GM23338 (cell line): Measurements from ENCODE around the gene AARS2. TPM values are rescaled to one million over a fixed set of nuclear protein-coding genes. Genes with fewer than 3 reads are reported as not detected.

Experiments used
- CREB1 ChIP-seq: fragments of 250-450 bp; sonication (Bioruptor Pico); IDR thresholded peaks from 2 replicates; pipeline ENCODE4 v1.5.0; 2020; ENCODE audit warnings: low read depth, mild to moderate bottlenecking, moderate library complexity
- EZH2 ChIP-seq: fragments of 200-600 bp; sonication (generic); IDR thresholded peaks from one replicate; pipeline ENCODE4 v1.8.0; 2017; ENCODE audit warnings: antibody characterized with exemption, mild to moderate bottlenecking, low read depth; ENCODE audit not compliant: unreplicated experiment
- EZH2phosphoT487 ChIP-seq: fragments of 200-600 bp; sonication (generic); IDR thresholded peaks from one replicate; pipeline ENCODE4 v1.8.1; 2018; ENCODE audit warnings: antibody characterized with exemption; ENCODE audit not compliant: unreplicated experiment
- STAT1 ChIP-seq: IDR thresholded peaks from one replicate; pipeline ENCODE4 v1.6.1; 2016; ENCODE audit warnings: antibody characterized with exemption; ENCODE audit not compliant: unreplicated experiment
- ZNF331 ChIP-seq: fragments of 250-450 bp; sonication (Bioruptor Pico); IDR thresholded peaks from 2 replicates; pipeline ENCODE4 v1.5.0; 2020; ENCODE audit warnings: low read depth, mild to moderate bottlenecking, moderate library complexity
- ZNF462 ChIP-seq: fragments of 250-450 bp; sonication (Bioruptor Pico); IDR thresholded peaks from 2 replicates; pipeline ENCODE4 v1.5.0; 2020; ENCODE audit warnings: mild to moderate bottlenecking, moderate library complexity
- polyA plus RNA-seq: library from polyadenylated mRNA; unstranded; fragments of >200 nt; fragmentation: Nextera tagmentation; extraction: Ambion mirVana; gene quantifications from 2 replicates; pipeline ENCODE4 v1.2.1, GENCODE V29; 2016
- total RNA-seq: library from RNA; depleted of rRNA; stranded (reverse); fragments of >200 nt; shearing (Covaris generic); gene quantifications from 2 replicates; pipeline ENCODE4 v1.2.3, GENCODE V29; 2014

The AARS2 gene
- total and polyA plus RNA-seq, 2 experiments from 2014 or later: 6.5 to 23.2 TPM

GRCh38 chr6:44297063-44298038, 15.8 kb downstream of the AARS2 start (continued):
- TF ChIP-seq ZNF462 (no peak), ZNF331 (CRISPR knock-in tag) (no peak), CREB1 (CRISPR knock-in tag) (peak; percentile 85), EZH2phosphoT487 (no peak), EZH2 (no peak), STAT1 (no peak)
